Activated T-helper 1 cell treated with anti-CD3 and anti-CD28 coated beads, Interleukin-12 subunit alpha, Interleukin-12 subunit beta, Interleukin-2, Interleukin-4 antibody, amounts not matched to agents 30 ng/mL and 10 ng/mL and 1 ng/mL, durations not matched to agents 14 hours and 24 hours and 36 hours (primary cell): ENCODE data around the gene GVQW3. TPM values are rescaled to one million over a fixed set of nuclear protein-coding genes. Genes with fewer than 3 reads are reported as not detected.
A peak's percentile ranks its signal among the peaks of the same experiment; 100 is the strongest.

Experiments used
- DNase-seq: peaks from one replicate; pipeline ENCODE4 v3.0.0; 2021; ENCODE audit warnings: low spot score
- H3K27ac Mint-ChIP-seq: one replicate; pipeline ENCODE4 v1.8.0; 2021; ENCODE audit warnings: mild to moderate bottlenecking, mixed read lengths
- H3K27me3 Mint-ChIP-seq: one replicate; pipeline ENCODE4 v1.8.0; 2022; ENCODE audit warnings: mild to moderate bottlenecking, moderate library complexity, mixed read lengths; ENCODE audit not compliant: insufficient read depth
- H3K36me3 Mint-ChIP-seq: one replicate; pipeline ENCODE4 v1.8.0; 2021; ENCODE audit warnings: low read depth, mixed read lengths
- H3K4me1 Mint-ChIP-seq: one replicate; pipeline ENCODE4 v1.8.0; 2021; ENCODE audit warnings: low read depth, mixed read lengths
- H3K4me3 Mint-ChIP-seq: one replicate; pipeline ENCODE4 v1.8.0; 2021; ENCODE audit warnings: mild to moderate bottlenecking, moderate library complexity, mixed read lengths
- H3K9me3 Mint-ChIP-seq: one replicate; pipeline ENCODE4 v1.8.0; 2021; ENCODE audit warnings: mixed read lengths
- intact Hi-C: fragments of 100-400 bp; cut with micrococcal nuclease; formaldehyde crosslinking; loops from one replicate; pipeline ENCODE4 v1.15.1; 2024
- total RNA-seq: library from RNA; stranded (reverse); gene quantifications from 2 replicates; pipeline ENCODE4 v1.2.3, GENCODE V29; 2022

Gene GVQW3
- total RNA-seq, 1 donor from 2014 or later = 3.9 TPM

DNA sequence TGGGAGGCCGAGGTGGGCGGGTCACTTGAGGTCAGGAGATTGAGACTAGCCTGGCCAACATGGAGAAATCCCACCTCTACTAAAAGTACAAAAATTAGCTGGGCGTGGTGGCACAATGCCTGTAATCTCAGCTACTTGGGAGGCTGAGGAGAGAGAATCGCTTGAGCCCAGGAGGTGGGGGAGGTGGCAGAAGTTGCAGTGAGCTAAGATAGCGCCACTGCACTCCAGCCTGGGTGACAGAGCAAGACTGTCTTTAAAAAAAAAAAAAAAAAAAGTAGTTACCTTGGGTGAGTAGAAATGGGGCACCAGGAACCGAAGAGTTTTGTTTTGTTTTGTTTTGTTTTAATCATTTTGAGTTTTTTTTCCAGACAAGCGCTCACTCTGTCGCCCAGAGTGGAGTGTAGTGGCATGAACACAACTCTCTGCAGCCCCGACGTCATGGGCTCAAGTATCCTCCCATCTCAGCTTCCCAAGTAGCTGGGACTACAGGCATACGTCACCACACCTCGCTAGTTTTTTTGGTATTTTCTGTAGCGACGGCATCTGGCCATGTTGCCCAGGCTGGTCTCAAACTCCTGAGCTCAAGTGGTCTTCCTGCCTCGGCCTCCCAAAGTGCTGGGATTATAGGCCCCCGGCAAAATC lies 16.0 kb upstream of the GVQW3 start:
- Mint-ChIP-seq H3K9me3 (no peaks in the 10 kb centered on the region), H3K27ac (no peak overlapping the region), H3K27me3 (no peaks in the 10 kb centered on the region), H3K4me3 (no peak overlapping the region), H3K4me1 (peaks cover 28% of the 10 kb centered on the region), H3K36me3 (peaks cover 22% of the 10 kb centered on the region)
- intact Hi-C loops = no loop called here
- DNase-seq = no peak

DNA sequence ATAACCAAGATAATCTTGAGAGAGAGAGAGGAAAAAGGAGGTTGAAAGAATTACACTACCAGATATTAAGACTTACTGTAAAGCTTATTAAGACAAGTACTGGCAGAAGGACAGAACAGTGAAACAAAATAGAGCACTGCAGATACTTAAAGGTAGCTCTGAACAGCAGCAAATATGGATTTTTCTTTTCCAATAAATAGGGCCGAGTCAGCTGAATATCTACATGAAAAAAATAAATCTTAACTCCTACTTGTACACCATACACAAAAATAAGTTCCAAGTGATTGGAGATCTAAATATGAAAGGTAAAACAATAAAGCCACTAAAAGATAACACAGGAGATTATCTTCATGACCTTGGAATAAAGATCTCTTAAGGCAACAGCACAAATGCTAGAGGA lies 12.6 kb upstream of the GVQW3 start:
- H3K27ac Mint-ChIP-seq = no peak overlapping the region
- DNase-seq = no peak
- H3K27me3 Mint-ChIP-seq = no peaks in the 10 kb centered on the region
- intact Hi-C loops = no loop called here
- peaks cover 29% of the 10 kb centered on the region for H3K4me1 Mint-ChIP-seq
- no peaks in the 10 kb centered on the region for H3K9me3 Mint-ChIP-seq
- H3K4me3 Mint-ChIP-seq = no peak overlapping the region
- H3K36me3 Mint-ChIP-seq = peaks cover 13% of the 10 kb centered on the region

DNA sequence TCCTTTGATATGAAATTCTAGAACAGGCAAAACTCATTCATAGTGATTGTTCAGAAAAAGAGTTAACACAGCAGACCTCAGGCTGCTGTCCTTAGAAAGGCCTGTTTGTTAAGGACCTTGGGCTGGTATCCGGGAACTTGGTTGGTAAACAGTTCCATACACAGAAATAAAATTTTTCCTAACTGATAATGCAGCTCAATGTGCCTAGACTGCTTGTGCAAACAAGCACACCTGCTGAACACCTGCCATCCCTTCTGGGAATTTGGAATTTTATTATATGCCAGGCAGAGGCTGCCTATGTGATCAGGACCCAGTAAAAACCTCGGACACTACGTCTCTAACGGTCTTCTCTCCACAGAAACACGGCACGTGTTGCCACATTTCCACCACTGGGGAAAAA lies 11.7 kb upstream of the GVQW3 start:
- peaks cover 13% of the 10 kb centered on the region for H3K36me3 Mint-ChIP-seq
- DNase-seq = no peak
- H3K4me3 Mint-ChIP-seq = no peak overlapping the region
- H3K27me3 Mint-ChIP-seq = no peaks in the 10 kb centered on the region
- intact Hi-C loops = no loop called here
- no peaks in the 10 kb centered on the region for H3K9me3 Mint-ChIP-seq
- H3K27ac Mint-ChIP-seq = no peak overlapping the region
- peaks cover 34% of the 10 kb centered on the region for H3K4me1 Mint-ChIP-seq

DNA sequence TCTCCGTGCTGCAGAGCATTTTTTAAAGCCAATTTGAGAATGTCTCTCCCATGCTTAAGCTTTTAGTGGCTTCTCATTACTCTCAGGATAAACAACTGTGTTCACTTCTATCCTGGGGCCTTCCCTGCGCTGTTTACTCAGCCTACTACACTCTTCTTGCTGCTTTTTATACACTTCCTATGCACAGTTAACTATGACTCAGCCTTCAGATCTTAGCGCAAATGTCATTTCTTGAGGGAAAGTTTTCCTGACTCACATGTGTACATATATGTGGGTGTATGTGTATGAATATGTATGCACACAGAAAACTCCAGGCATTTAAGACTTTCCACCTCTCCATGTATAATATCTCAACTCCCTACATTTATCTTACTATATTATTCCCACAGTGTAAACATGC lies 10.0 kb upstream of the GVQW3 start:
- intact Hi-C loops = loop anchor here (1.0 to 5.0 kb wide), 4 partner anchors 9 to 462 kb away; partner anchors contain the start of gene EMSY

DNA sequence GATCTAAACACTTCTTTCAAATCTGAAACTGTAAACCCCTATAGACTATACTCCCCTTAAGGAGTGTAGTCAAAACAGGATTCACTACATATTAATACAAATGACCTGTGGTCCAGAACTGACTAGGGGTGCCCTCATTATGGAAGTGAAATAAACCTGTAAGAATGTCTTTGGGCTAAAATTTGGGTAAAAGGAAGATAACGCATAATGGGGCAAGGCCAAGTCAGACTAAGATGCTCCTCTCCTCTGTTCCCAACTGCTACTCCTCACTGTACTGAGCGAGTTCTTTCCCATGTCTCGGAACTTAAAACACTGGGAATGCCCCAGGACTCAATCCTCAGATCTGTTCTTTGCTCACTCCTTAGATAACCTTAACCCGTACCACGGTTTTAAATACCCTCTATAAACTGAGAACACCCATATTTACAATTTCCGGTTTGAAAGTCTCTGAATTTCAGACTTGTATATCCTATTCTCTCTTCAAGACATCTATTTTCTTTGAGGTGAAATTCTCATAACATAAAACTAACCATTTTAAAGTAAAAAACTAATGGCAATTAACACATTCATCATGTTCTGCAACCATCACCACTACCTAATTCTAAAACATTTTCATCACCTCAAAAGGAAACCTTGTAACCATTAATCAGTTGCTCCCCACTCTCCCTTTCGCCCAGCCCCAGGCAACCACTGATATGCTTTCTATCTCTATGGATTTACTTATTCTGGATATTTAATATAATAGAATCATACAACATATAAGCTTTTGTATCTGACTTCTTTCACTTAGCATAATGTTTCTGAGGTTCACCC lies 4.2 kb upstream of the GVQW3 start:
- peaks cover 45% of the 10 kb centered on the region for H3K4me1 Mint-ChIP-seq
- H3K27me3 Mint-ChIP-seq = no peaks in the 10 kb centered on the region
- no peak overlapping the region for H3K27ac Mint-ChIP-seq
- no peak for DNase-seq
- H3K36me3 Mint-ChIP-seq = peaks cover 7% of the 10 kb centered on the region
- no peaks in the 10 kb centered on the region for H3K9me3 Mint-ChIP-seq
- H3K4me3 Mint-ChIP-seq = no peak overlapping the region
- intact Hi-C loops = no loop called here

More for the DNA sequence above, 10.0 kb upstream of the GVQW3 start:
- H3K27ac Mint-ChIP-seq = peak overlapping the region; percentile 86
- DNase-seq = no peak
- no peaks in the 10 kb centered on the region for H3K27me3 Mint-ChIP-seq
- H3K9me3 Mint-ChIP-seq = no peaks in the 10 kb centered on the region
- peaks cover 5% of the 10 kb centered on the region for H3K36me3 Mint-ChIP-seq
- peaks cover 33% of the 10 kb centered on the region for H3K4me1 Mint-ChIP-seq
- H3K4me3 Mint-ChIP-seq = peak overlapping the region; percentile 52

DNA sequence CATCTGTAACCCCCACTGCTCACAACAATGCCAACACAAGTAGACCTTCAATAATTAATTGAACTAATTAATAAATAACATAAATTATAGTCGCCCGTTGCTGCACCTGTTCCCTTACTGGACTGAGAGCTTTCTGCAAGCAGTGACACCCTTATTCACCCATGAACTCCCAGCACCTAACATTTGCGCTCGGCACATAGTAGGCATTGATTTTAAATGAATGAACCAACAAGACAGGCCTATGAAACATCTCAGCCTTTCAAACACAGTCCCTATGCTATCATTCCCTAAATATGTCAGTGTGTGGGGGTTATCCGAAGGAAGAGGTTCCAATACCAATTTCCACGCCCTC lies 1.3 kb upstream of the GVQW3 start:
- Mint-ChIP-seq H3K4me1 (peaks cover 46% of the 10 kb centered on the region), H3K4me3 (peak overlapping the region; percentile 87)

GRCh38 chr11:76380159-76380976 lies 755 bp upstream of the GVQW3 start:
- Mint-ChIP-seq H3K9me3 (no peaks in the 10 kb centered on the region), H3K4me1 (peaks cover 44% of the 10 kb centered on the region), H3K27me3 (no peaks in the 10 kb centered on the region), H3K4me3 (peak overlapping the region; percentile 87), H3K27ac (peak overlapping the region; percentile 95), H3K36me3 (peaks cover 10% of the 10 kb centered on the region)
- DNase-seq = peak; percentile 46
- intact Hi-C loops = loop anchor here (1.0 to 10.0 kb wide), 11 partner anchors 9 to 818 kb away; partner anchors contain the start of genes ACER3, LRRC32, SERPINH1 and UVRAG

More for the DNA sequence above, 1.3 kb upstream of the GVQW3 start:
- DNase-seq = no peak
- Mint-ChIP-seq H3K27me3 (no peaks in the 10 kb centered on the region), H3K9me3 (no peaks in the 10 kb centered on the region), H3K27ac (peak overlapping the region; percentile 95), H3K36me3 (peaks cover 10% of the 10 kb centered on the region)
- intact Hi-C loops = loop anchor here (1.0 to 10.0 kb wide), 11 partner anchors 8 to 817 kb away; partner anchors contain the start of genes ACER3, LRRC32, SERPINH1 and UVRAG

- DNase-seq = no peak
- Mint-ChIP-seq H3K9me3 (no peaks in the 10 kb centered on the region), H3K27ac (no peak overlapping the region), H3K4me1 (peaks cover 37% of the 10 kb centered on the region), H3K4me3 (peak overlapping the region; percentile 94), H3K27me3 (no peaks in the 10 kb centered on the region), H3K36me3 (peaks cover 10% of the 10 kb centered on the region)
- intact Hi-C loops = loop anchor here (5.0 to 10.0 kb wide), 5 partner anchors 133 to 820 kb away; partner anchors contain the start of genes LRRC32, SERPINH1 and WNT11
Measured at GRCh38 chr11:76382209-76382608, 1.1 kb downstream of the GVQW3 start.

DNA sequence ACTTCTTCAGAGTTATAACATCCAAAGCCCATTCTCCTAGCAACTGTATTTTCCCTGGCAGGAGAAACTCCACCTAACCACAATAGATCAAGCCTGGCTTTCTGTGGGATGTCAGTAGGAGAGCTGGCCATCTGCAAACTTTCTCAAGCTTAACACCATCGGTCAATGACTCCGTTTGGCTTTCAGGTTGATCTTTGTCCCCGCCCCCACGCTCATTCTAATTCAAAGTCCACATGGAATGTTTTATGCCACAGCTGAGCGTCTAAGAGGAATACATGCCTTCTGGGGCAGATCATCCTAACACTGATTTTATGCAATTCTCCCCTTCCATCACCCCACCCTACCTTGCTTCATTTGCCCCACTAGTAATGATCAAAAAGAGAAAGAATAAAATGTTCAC lies 4.8 kb downstream of the GVQW3 start:
- no peak overlapping the region for H3K4me3 Mint-ChIP-seq
- peaks cover 6% of the 10 kb centered on the region for H3K36me3 Mint-ChIP-seq
- no peaks in the 10 kb centered on the region for H3K9me3 Mint-ChIP-seq
- no peak overlapping the region for H3K27ac Mint-ChIP-seq
- intact Hi-C loops = loop anchor here (10.0 kb wide), 1 partner anchor 129 kb away; no protein-coding TSS in a partner anchor
- H3K27me3 Mint-ChIP-seq = no peaks in the 10 kb centered on the region
- H3K4me1 Mint-ChIP-seq = peaks cover 21% of the 10 kb centered on the region
- DNase-seq = no peak

DNA sequence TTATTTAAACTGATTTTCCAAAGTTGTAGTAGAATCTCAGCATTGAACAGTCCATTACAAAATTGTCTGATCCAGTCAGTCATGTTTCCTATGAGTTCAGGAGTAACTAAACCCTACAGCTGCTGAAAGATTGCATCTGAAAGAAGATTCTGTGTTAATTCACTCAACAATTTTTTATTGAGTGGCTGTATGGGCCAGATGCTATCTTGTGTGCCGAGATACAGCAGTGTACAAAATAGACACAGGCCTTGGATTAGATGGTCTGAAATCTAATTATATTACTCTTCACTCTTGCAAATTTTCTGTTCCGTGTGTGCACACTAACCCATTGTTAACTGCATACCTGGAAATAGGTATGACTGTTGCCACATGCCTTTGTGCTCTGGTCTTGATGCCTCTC lies 7.3 kb downstream of the GVQW3 start:
- H3K36me3 Mint-ChIP-seq = peaks cover 1% of the 10 kb centered on the region
- intact Hi-C loops = loop anchor here (10.0 kb wide), 1 partner anchor 126 kb away; no protein-coding TSS in a partner anchor
- no peaks in the 10 kb centered on the region for H3K9me3 Mint-ChIP-seq
- no peak overlapping the region for H3K4me3 Mint-ChIP-seq
- DNase-seq = no peak
- H3K4me1 Mint-ChIP-seq = no peaks in the 10 kb centered on the region
- H3K27ac Mint-ChIP-seq = no peak overlapping the region
- H3K27me3 Mint-ChIP-seq = peaks cover 7% of the 10 kb centered on the region

DNA sequence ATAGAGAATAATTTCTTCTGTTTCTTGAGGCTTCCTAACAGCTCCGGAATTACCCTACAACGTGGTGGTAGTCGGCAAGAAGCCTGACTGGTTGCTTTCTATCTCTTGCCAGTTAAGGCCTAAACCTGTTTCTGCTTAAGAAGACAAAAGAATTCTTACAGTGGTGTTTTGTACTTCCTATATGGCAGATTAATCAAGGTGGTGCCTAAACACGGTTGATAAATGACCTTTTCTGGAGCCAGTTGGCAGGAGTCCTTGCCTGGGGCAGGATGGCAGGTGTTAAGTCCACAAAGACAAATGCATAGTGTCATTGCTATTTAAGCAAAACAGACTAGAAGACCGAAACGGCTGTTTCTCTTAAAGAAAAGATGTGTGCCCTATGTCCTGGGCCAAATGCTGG lies 9.9 kb downstream of the GVQW3 start:
- DNase-seq = no peak
- intact Hi-C loops = no loop called here
- no peaks in the 10 kb centered on the region for H3K36me3 Mint-ChIP-seq
- no peaks in the 10 kb centered on the region for H3K4me1 Mint-ChIP-seq
- peaks cover 11% of the 10 kb centered on the region for H3K27me3 Mint-ChIP-seq
- H3K4me3 Mint-ChIP-seq = no peak overlapping the region
- H3K9me3 Mint-ChIP-seq = no peaks in the 10 kb centered on the region
- H3K27ac Mint-ChIP-seq = no peak overlapping the region

DNA sequence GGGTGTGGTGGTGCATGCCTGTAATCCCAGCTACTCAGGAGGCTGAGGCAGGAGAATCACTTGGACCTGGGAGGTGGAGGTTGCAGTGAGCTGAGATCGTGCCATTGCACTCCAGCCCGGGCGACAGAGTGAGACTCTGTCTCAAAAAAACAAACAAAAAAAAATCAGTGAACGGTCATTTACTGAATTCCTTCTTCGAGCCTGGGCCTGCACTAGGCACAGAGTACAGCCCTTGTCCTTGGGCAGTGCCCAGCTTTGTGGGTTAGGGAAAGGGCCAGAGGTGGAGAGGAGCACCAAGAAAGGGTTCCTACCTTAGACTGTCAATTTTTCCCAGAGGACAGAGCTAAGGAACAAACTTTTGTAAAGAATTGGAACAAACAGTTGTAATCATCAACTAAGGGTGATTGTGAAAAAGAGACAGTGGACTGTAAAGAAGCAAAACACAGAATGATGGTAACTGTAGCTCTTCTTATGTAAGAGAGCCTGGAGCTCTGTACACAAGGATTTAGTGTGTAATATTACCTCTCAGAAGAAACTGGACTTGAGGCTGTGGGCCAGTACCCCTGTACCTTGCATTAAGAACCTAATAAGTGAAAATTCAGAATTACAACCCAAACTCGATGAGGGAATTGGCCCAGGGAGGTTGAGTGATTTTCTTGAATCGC lies 10.8 kb downstream of the GVQW3 start:
- H3K4me3 Mint-ChIP-seq = no peak overlapping the region
- H3K36me3 Mint-ChIP-seq = no peaks in the 10 kb centered on the region
- no peaks in the 10 kb centered on the region for H3K4me1 Mint-ChIP-seq
- no peaks in the 10 kb centered on the region for H3K9me3 Mint-ChIP-seq
- intact Hi-C loops = no loop called here
- H3K27ac Mint-ChIP-seq = no peak overlapping the region
- no peak for DNase-seq
- peaks cover 11% of the 10 kb centered on the region for H3K27me3 Mint-ChIP-seq
